Lower leg skin (tissue), 4 donors: Measurements from ENCODE around the gene GDF2. TPM values are rescaled to one million over a fixed set of nuclear protein-coding genes. Genes with fewer than 3 reads are reported as not detected.
A peak's percentile ranks its signal among the peaks of the same experiment; 100 is the strongest.

Source experiments
- DNase-seq, 2 donors: peaks; one replicate each; pipeline ENCODE4 v3.0.0-alpha.2; 2019; ENCODE audit warnings: low spot score in 2 of 2
- H3K4me3 ChIP-seq: fragments of 200-600 bp; sonication (generic); 2 replicates; pipeline ENCODE4 v1.5.1; 2017; ENCODE audit warnings: mild to moderate bottlenecking, low read depth; ENCODE audit not compliant: poor library complexity, severe bottlenecking
- POLR2A ChIP-seq, 2 donors: fragments of 450-650 bp; IDR thresholded peaks; one replicate each; pipeline ENCODE4 v1.6.1; 2016 to 2017; ENCODE audit warnings: antibody characterized with exemption in 2 of 2, mild to moderate bottlenecking in 1 of 2, moderate library complexity in 1 of 2
- WGBS, 2 donors: methylation state at CpG; one replicate each; pipeline ENCODE4 v1.1.5; 2018; 5-methylcytosine and 5-hydroxymethylcytosine counted together
- intact Hi-C: fragments of 100-400 bp; cut with DNase I; formaldehyde crosslinking; loops from one replicate; pipeline ENCODE4 v1.15.0; 2023; ENCODE audit warnings: low total_unique reads
- total RNA-seq, 4 donors: library from RNA; depleted of rRNA; stranded (reverse); fragments of >200 nt; gene quantifications; one replicate each; pipeline ENCODE4 v1.1.0, GENCODE V29; 2016
- TF ChIP-seq, protein P1 (sequence below), 3 donors: fragments of 450-650 bp; IDR thresholded peaks; one replicate each; pipeline ENCODE4 v1.5.1; 2016; ENCODE audit warnings: antibody characterized with exemption in 3 of 3, mild to moderate bottlenecking in 3 of 3, moderate library complexity in 2 of 3

Gene GDF2
- total RNA-seq, 4 donors from 2014 or later = not detected

DNA sequence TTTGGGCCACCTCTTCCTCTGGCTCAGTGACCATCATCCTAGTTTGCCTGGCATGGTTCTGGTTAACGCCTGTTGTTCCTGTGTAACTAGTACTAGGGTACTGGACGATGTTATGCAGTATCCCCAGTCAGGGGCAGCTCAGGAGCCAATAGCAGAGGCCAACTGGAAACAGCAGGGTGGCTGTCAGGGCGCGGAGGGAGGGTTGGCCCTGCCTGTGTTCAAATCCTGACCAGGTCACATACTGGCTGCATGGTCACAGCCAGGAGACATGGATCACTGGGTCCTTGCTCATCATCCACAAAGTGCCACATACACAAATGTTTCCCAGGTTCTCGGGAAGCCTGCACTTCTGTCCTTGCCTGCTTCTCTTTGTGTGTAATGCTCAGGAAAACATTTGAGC is 13.7 kb downstream of the GDF2 start:
- WGBS, 2 donors = 91 to 95% methylated on average over 5 of the region's 5 CpGs

DNA sequence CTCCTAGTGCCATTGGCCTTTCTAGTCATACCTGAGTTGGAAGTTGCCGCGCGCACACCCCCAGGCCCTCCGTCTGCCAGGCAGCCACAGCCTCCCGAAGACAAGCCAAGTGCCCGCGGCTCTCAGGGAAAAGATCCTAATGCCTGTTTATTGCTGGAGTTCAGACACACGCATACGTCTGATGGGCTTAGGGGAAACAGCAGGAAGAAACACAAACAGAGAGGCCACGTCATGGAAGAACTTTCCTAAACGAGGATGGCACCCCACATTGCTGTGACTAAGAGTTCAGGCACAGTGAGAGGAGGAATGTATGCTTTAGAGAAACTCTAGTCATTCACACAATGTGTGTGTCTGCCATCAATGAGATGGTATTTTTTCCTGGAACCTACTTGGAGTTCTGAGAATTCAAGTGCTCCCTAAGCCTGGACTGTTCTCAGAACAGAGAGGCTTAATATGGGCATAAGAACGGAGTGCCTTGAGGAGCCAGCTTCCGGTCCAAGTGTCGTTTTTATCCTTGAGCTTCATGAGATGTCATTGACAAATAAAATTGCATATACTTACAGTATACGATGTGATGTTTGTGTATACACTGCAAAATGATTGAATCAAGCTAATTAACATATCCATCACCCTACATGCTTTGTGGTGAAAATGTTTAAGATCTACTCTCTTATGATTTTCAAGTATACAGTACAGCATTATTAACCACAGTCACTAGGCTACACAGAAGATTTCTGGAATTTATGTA is 14.3 kb downstream of the GDF2 start:
- peak in 1 of 2 donors; percentile 42 for DNase-seq

More for the DNA sequence above, 13.7 kb downstream of the GDF2 start:
- TF ChIP-seq, protein P1, sequence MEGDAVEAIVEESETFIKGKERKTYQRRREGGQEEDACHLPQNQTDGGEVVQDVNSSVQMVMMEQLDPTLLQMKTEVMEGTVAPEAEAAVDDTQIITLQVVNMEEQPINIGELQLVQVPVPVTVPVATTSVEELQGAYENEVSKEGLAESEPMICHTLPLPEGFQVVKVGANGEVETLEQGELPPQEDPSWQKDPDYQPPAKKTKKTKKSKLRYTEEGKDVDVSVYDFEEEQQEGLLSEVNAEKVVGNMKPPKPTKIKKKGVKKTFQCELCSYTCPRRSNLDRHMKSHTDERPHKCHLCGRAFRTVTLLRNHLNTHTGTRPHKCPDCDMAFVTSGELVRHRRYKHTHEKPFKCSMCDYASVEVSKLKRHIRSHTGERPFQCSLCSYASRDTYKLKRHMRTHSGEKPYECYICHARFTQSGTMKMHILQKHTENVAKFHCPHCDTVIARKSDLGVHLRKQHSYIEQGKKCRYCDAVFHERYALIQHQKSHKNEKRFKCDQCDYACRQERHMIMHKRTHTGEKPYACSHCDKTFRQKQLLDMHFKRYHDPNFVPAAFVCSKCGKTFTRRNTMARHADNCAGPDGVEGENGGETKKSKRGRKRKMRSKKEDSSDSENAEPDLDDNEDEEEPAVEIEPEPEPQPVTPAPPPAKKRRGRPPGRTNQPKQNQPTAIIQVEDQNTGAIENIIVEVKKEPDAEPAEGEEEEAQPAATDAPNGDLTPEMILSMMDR (IDR thresholded peaks at IDR 0.05) = no peak
- DNase-seq = peak in 1 of 2 donors; percentile 36
- intact Hi-C loops = no loop called here
- H3K4me3 ChIP-seq = no peak overlapping the region

DNA sequence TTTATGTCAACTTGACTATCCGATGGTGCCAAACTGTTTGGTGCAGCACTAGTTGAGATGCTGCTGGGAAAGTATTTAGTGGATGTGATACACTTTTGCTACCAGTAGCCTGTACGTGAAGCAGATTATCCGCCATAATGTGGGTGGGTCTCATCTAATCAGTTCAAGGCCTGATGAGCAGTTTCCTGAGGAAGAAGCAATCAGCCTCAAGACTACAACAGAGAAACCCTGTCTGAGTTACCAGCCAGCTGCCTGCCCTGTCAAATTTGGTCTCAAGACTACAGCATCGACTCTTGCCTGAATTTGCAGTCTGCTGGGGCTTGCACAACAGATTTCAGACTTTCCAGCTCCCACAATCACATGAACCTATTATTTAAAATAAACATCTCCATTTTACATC is 15.1 kb downstream of the GDF2 start:
- TF ChIP-seq POLR2A (IDR thresholded peaks at IDR 0.05) = no peak
- TF ChIP-seq, protein P1 (IDR thresholded peaks at IDR 0.05) = no peak
- peak in 1 of 2 donors; percentile 32 for DNase-seq
- WGBS, 2 donors = 77 to 84% methylated on average over 4 of the region's 4 CpGs
- intact Hi-C loops = no loop called here
- no peak overlapping the region for H3K4me3 ChIP-seq

More for the DNA sequence above, 14.3 kb downstream of the GDF2 start:
- 77 to 82% methylated on average over 15 of the region's 15 CpGs for WGBS, 2 donors
- intact Hi-C loops = no loop called here
- H3K4me3 ChIP-seq = no peak overlapping the region
- TF ChIP-seq, protein P1 (IDR thresholded peaks at IDR 0.05) = no peak
- no peak for TF ChIP-seq POLR2A (IDR thresholded peaks at IDR 0.05)

DNA sequence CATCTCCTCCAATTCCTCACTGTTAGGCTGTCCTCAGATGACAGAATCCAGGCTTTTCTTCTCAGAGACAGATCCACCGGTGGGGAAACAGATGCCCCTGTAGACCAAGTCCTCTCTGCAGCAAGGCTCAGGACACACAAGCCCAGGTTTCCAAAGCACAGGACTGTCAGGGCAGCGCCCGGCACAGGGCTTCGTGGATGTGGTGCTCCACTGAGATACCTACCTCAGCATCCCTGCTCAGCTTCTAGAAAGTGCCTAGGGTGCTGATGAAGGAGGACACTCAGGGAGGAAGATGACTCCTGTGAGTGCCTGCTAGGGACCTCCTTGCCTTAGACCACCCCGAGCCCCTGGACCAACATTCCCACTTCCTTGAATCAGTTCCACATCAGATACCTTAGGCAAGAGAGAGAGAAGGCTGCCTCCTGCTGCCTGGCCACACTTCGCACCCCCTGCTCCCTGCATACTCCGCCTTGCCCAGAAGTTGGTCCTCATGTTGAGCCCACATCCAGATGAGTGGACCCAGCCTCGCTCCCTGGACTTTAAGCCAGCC is 17.0 kb downstream of the GDF2 start:
- TF ChIP-seq, protein P1 (IDR thresholded peaks at IDR 0.05) = no peak
- no peak for TF ChIP-seq POLR2A (IDR thresholded peaks at IDR 0.05)
- WGBS, 2 donors = 89% methylated on average over 8 of the region's 8 CpGs
- DNase-seq = peak in 1 of 2 donors; percentile 74
- intact Hi-C loops = no loop called here
- no peak overlapping the region for H3K4me3 ChIP-seq

DNA sequence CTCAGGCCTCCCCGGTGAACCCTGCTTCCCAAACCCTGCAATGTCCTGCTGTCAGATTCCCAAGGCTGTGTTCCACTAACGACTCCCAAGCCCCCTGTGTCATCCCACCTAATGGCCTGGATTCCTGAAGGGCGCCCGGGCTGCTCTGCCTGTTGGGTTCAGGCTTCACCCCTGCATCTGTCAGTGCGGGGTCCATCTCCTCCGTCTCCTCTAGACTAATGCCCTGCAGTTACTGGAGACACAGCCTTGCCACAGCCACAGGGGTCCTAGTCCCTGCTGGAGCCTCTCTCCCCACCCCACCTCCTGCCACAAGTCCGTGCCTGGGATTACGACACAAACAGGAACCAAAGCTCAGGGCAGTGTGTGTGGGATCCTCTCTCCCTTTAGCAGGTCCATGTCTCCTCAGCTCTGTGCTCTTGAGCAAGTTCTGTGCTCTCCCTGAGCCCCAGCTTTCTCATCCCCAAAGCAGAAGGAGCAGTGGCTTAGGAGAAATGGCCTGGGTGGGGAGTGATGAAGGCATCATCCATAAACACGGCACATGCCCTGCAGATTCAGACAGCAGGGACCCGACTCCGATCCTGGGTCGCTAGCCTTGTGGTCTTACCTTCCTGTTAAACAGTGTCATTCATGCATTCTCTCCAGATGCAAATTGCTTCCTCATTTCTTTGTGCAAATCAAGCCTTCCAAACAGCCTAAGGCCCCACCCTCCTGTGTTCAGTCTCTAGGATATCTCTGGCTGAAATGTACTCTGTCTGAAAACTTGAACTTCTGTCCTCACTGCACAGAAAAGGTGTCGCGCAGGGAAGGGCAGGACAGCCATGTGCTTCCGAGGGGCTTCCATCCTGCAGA is 17.7 kb downstream of the GDF2 start:
- intact Hi-C loops = no loop called here
- DNase-seq = peak in 1 of 2 donors; percentile 79
- no peak overlapping the region for H3K4me3 ChIP-seq
- 72 to 73% methylated on average over 15 of the region's 15 CpGs for WGBS, 2 donors
- TF ChIP-seq, protein P1 (IDR thresholded peaks at IDR 0.05) = no peak
- TF ChIP-seq POLR2A (IDR thresholded peaks at IDR 0.05) = no peak
